Endothelial cell of umbilical vein (primary cell): ENCODE data around the gene RAMACL. TPM values are rescaled to one million over a fixed set of nuclear protein-coding genes. Genes with fewer than 3 reads are reported as not detected.
A peak's percentile ranks its signal among the peaks of the same experiment; 100 is the strongest.

ENCODE experiments used
- BruUV-seq: library from RNA; stranded (reverse); fragments of 400-500 nt; replicated peaks from 2 replicates; lab custom pipeline; 2021; lab: Mats Ljungman, UMichigan
- CTCF ChIA-PET: fragments of 300-600, 350-600 bp; sonication (Branson Sonifier 250); formaldehyde crosslinking; loops from one replicate; lab custom pipeline; 2021; ENCODE audit warnings: antibody characterized with exemption, inconsistent platforms; lab: Charles Lee
- POLR2A ChIA-PET: fragments of 300-600, 350-600 bp; sonication (Branson Sonifier 250); formaldehyde crosslinking; loops from one replicate; lab custom pipeline; 2021; ENCODE audit warnings: antibody characterized with exemption, inconsistent platforms; lab: Charles Lee
- DNase-seq: peaks from one replicate; pipeline ENCODE4 v3.0.0-alpha.2; 2011; ENCODE audit warnings: low read depth, low spot score
- FAIRE-seq: peaks from 2 replicates; lab custom pipeline; 2011; peaks lifted over from hg19 to GRCh38; lab: Jason Lieb, UNC
- H2AFZ ChIP-seq: 2 replicates; pipeline ENCODE4 v1.6.0; 2012; ENCODE audit warnings: low read depth, low read length, control low read depth, inconsistent platforms
- H3K27ac ChIP-seq: 2 replicates; pipeline ENCODE4 v1.5.1; 2011; ENCODE audit warnings: low read depth, mild to moderate bottlenecking, control low read depth, low read length, moderate library complexity; ENCODE audit not compliant: insufficient read depth
- H3K27me3 ChIP-seq, 2 experiments: 2 replicates each; pipeline versions ENCODE4 v1.6.0 to v1.6.1; 2011; ENCODE audit warnings: low read length in 2 of 2, mixed read lengths in 1 of 2; ENCODE audit not compliant: control insufficient read depth in 2 of 2, insufficient read depth in 2 of 2
- H3K36me3 ChIP-seq, 2 experiments: 2 replicates in 1 of 2; 3 replicates in 1 of 2; pipeline ENCODE4 v1.5.1; 2011; ENCODE audit warnings: low read length in 2 of 2, mild to moderate bottlenecking in 1 of 2, moderate library complexity in 1 of 2; ENCODE audit not compliant: control insufficient read depth in 2 of 2, insufficient read depth in 2 of 2; ENCODE audit errors: extremely low read depth in 1 of 2
- H3K4me1 ChIP-seq: 3 replicates; pipeline ENCODE4 v1.5.1; 2011; ENCODE audit warnings: mild to moderate bottlenecking, low read length; ENCODE audit not compliant: control insufficient read depth, insufficient read depth; ENCODE audit errors: extremely low read depth
- H3K4me2 ChIP-seq: 2 replicates; pipeline ENCODE4 v1.6.1; 2011; ENCODE audit warnings: low read length, control low read depth, mixed read lengths; ENCODE audit not compliant: insufficient read depth
- H3K4me3 ChIP-seq, 3 experiments: fragments of 200-600 bp in 1 of 3; sonication (generic), shearing (Covaris generic) in 1 of 3; replicated peaks in 1 of 3; 2 replicates each; pipeline ENCODE4 v1.5.1; 2011 to 2016; ENCODE audit warnings: control low read depth in 3 of 3, low read length in 3 of 3, mild to moderate bottlenecking in 2 of 3, inconsistent platforms in 1 of 3, low read depth in 1 of 3, moderate library complexity in 1 of 3; ENCODE audit not compliant: insufficient read depth in 1 of 3
- H3K79me2 ChIP-seq: 2 replicates; pipeline ENCODE4 v1.6.0; 2012; ENCODE audit warnings: low read length, inconsistent platforms; ENCODE audit not compliant: control insufficient read depth, insufficient read depth
- H3K9ac ChIP-seq: replicated peaks from 2 replicates; pipeline ENCODE3; 2011; ENCODE audit warnings: low read length, control low read depth; ENCODE audit not compliant: insufficient read depth; ENCODE audit errors: extremely low read depth
- H3K9me1 ChIP-seq: replicated peaks from 3 replicates; pipeline ENCODE4 v1.6.0; 2011; ENCODE audit warnings: mild to moderate bottlenecking, low read length; ENCODE audit not compliant: control insufficient read depth, insufficient read depth; ENCODE audit errors: extremely low read depth
- H3K9me3 ChIP-seq: replicated peaks from 2 replicates; pipeline ENCODE4 v1.5.1; 2012; ENCODE audit warnings: low read length, inconsistent platforms; ENCODE audit not compliant: control insufficient read depth, insufficient read depth
- H4K20me1 ChIP-seq: replicated peaks from 2 replicates; pipeline ENCODE3; 2011; ENCODE audit warnings: mild to moderate bottlenecking, low read length; ENCODE audit not compliant: control insufficient read depth, insufficient read depth; ENCODE audit errors: extremely low read depth
- EZH2 ChIP-seq: IDR thresholded peaks from 2 replicates; pipeline ENCODE4 v1.6.1; 2012; ENCODE audit warnings: borderline replicate concordance, low read depth, mild to moderate bottlenecking, moderate library complexity, low read length, inconsistent platforms; ENCODE audit not compliant: severe bottlenecking
- FOS ChIP-seq: IDR thresholded peaks from 2 replicates; pipeline ENCODE4 v1.6.1; 2011; ENCODE audit warnings: mild to moderate bottlenecking, low read length, moderate library complexity, borderline replicate concordance; ENCODE audit not compliant: insufficient read depth
- GATA2 ChIP-seq: IDR thresholded peaks from 2 replicates; pipeline ENCODE4 v1.7.0; 2011; ENCODE audit warnings: low read depth, mild to moderate bottlenecking, moderate library complexity, mixed read lengths, low read length; ENCODE audit not compliant: insufficient read length, insufficient read depth
- JUN ChIP-seq: IDR thresholded peaks from 2 replicates; pipeline ENCODE4 v1.6.1; 2011; ENCODE audit warnings: borderline replicate concordance, low read depth; ENCODE audit not compliant: insufficient read length, insufficient read depth
- MAX ChIP-seq: IDR thresholded peaks from 2 replicates; pipeline ENCODE4 v1.6.1; 2011; ENCODE audit not compliant: insufficient read depth, insufficient read length
- MYC ChIP-seq: IDR thresholded peaks from one replicate; pipeline ENCODE4 v1.6.1; 2011; ENCODE audit warnings: mild to moderate bottlenecking, low read depth, low read length
- POLR2A ChIP-seq: IDR thresholded peaks from 2 replicates; pipeline ENCODE4 v1.6.1; 2012; ENCODE audit warnings: low read depth, mild to moderate bottlenecking, control low read depth, low read length
- POLR2AphosphoS5 ChIP-seq: IDR thresholded peaks from 2 replicates; pipeline ENCODE4 v1.6.1; 2012; ENCODE audit warnings: low read depth, mild to moderate bottlenecking, control low read depth, low read length, moderate library complexity; ENCODE audit not compliant: insufficient read depth
- dilution Hi-C: fragments of 300-500 bp; cut with MboI; formaldehyde crosslinking; loops from one replicate; pipeline ENCODE4 v1.15.0; 2019; ENCODE audit warnings: low sequenced_read_pairs; ENCODE audit not compliant: extremely low pct_ligation_motif_present
- intact Hi-C: fragments of 100-400 bp; cut with micrococcal nuclease; formaldehyde crosslinking; loops from one replicate; pipeline ENCODE4 v1.10.0; 2022
- polyA plus RNA-seq, 4 experiments: library from polyadenylated mRNA; depleted of rRNA in 3 of 4; stranded (reverse) in 3 of 4; unstranded in 1 of 4; fragments of >200 nt; gene quantifications; 2 replicates each; pipeline versions ENCODE4 v1.2.1 to v1.2.3, GENCODE V29; 2011 to 2012; ENCODE audit warnings: missing spikeins in 1 of 4
- total RNA-seq: library from RNA; stranded (reverse); gene quantifications from 2 replicates; pipeline ENCODE4 v1.2.3, GENCODE V29; 2021
- TF ChIP-seq, protein P1 (sequence below), 2 donors: IDR thresholded peaks; 1 replicate in 1 of 2; 2 replicates in 1 of 2; pipeline ENCODE4 v1.5.1; 2011; ENCODE audit warnings: low read length in 2 of 2, mild to moderate bottlenecking in 2 of 2, moderate library complexity in 2 of 2, control low read depth in 1 of 2, inconsistent platforms in 1 of 2, low read depth in 1 of 2; ENCODE audit not compliant: insufficient read depth in 1 of 2; ENCODE audit errors: extremely low read depth in 1 of 2

The RAMACL gene
- total and polyA plus RNA-seq, 2 donors (not counting 3 experiments of a cell fraction or from before 2014, with no cell fraction given), result 0.17 to 5.3 TPM

DNA sequence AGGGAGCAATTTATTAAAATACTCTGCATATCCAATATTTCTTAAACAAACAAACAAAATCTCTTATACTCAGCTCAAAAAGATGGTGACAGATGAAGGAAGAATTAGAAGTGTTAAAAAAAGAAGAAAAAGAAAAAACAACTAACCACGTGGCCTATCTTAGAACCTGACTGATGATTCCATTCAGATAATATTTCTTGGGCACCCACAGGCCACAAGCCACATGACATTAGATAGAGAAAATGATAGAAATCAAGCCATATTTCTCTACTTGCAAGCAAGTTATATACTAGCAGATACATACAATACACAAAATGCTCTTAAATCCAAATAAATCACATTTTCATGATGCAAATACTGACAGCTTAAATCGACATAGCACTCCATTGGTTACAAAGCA, 14.5 kb upstream of the RAMACL start:
- BruUV-seq, result no TSS peak
- peaks cover 42% of the 10 kb centered on the region for H3K4me1 ChIP-seq

More for the DNA sequence above, 14.5 kb upstream of the RAMACL start:
- ChIA-PET CTCF (interaction anchor here (0.8 to 1.2 kb wide), 3 partner anchors 23 to 170 kb away, joined by 3 read pairs; no protein-coding TSS in a partner anchor), POLR2A (interaction anchor here (0.7 kb wide), 1 partner anchor 12 kb away, joined by 3 read pairs; no protein-coding TSS in a partner anchor)
- no peak for DNase-seq
- Histone ChIP-seq H2AFZ (no peak overlapping the region), H3K79me2 (peaks cover 23% of the 10 kb centered on the region), H3K9ac (no peak overlapping the region), H3K27ac (no peak overlapping the region), H3K4me2 (no peak overlapping the region), H3K36me3 (peaks cover 0 to 2% of the 10 kb centered on the region in 2 experiments), H3K9me1 (no peaks in the 10 kb centered on the region), H3K9me3 (no peaks in the 10 kb centered on the region), H3K4me3 (no peak overlapping the region), H3K27me3 (no peaks in the 10 kb centered on the region), H4K20me1 (no peaks in the 10 kb centered on the region)
- intact Hi-C loops, result no loop called here
- dilution Hi-C loops, result no loop called here
- peak; percentile 55 for FAIRE-seq
- no peak for TF ChIP-seq EZH2
- no peak for TF ChIP-seq GATA2
- TF ChIP-seq JUN, result no peak
- TF ChIP-seq POLR2A, result no peak
- TF ChIP-seq, protein P1, sequence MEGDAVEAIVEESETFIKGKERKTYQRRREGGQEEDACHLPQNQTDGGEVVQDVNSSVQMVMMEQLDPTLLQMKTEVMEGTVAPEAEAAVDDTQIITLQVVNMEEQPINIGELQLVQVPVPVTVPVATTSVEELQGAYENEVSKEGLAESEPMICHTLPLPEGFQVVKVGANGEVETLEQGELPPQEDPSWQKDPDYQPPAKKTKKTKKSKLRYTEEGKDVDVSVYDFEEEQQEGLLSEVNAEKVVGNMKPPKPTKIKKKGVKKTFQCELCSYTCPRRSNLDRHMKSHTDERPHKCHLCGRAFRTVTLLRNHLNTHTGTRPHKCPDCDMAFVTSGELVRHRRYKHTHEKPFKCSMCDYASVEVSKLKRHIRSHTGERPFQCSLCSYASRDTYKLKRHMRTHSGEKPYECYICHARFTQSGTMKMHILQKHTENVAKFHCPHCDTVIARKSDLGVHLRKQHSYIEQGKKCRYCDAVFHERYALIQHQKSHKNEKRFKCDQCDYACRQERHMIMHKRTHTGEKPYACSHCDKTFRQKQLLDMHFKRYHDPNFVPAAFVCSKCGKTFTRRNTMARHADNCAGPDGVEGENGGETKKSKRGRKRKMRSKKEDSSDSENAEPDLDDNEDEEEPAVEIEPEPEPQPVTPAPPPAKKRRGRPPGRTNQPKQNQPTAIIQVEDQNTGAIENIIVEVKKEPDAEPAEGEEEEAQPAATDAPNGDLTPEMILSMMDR (IDR thresholded peaks at IDR 0.05; ENCODE audit: extremely low read depth in 1 of 2, insufficient read depth in 1 of 2, low read depth in 1 of 2, low read length in 2 of 2), result no peak
- no peak for TF ChIP-seq POLR2AphosphoS5
- no peak for TF ChIP-seq MAX
- no peak for TF ChIP-seq MYC
- TF ChIP-seq FOS, result no peak
